ENCODE results near the gene SMDT1.

GRCh38 chr22:42050641-42051180, 28.8 kb upstream of the SMDT1 start:
- no peak for TF ChIP-seq CTCF (conservative IDR thresholded peaks at IDR 0.05; ENCODE audit: low read length)
- no peak for TF ChIP-seq EZH2phosphoT487 (IDR thresholded peaks at IDR 0.05; ENCODE audit: borderline replicate concordance, low read depth, low read length)
